GM13977 (cell line): ENCODE data around the gene FUT1.

Source experiments
- DNase-seq: peaks from one replicate; pipeline ENCODE4 v3.0.0; 2012; ENCODE audit warnings: low spot score
- CTCF ChIP-seq: IDR thresholded peaks from 2 replicates; pipeline ENCODE4 v1.5.1; 2012; ENCODE audit warnings: mild to moderate bottlenecking, control low read depth; ENCODE audit not compliant: insufficient read depth; ENCODE audit errors: extremely low read depth, missing control alignments
- in situ Hi-C: fragments of 300-500 bp; cut with MboI; formaldehyde crosslinking; loops from one replicate; pipeline ENCODE4 v1.12.0; 2022; ENCODE audit warnings: low sequenced_read_pairs, low pct_unique_long_range_greater_than_20kb, mixed read lengths, inconsistent platforms; ENCODE audit not compliant: unreplicated experiment

FUT1 gene

DNA sequence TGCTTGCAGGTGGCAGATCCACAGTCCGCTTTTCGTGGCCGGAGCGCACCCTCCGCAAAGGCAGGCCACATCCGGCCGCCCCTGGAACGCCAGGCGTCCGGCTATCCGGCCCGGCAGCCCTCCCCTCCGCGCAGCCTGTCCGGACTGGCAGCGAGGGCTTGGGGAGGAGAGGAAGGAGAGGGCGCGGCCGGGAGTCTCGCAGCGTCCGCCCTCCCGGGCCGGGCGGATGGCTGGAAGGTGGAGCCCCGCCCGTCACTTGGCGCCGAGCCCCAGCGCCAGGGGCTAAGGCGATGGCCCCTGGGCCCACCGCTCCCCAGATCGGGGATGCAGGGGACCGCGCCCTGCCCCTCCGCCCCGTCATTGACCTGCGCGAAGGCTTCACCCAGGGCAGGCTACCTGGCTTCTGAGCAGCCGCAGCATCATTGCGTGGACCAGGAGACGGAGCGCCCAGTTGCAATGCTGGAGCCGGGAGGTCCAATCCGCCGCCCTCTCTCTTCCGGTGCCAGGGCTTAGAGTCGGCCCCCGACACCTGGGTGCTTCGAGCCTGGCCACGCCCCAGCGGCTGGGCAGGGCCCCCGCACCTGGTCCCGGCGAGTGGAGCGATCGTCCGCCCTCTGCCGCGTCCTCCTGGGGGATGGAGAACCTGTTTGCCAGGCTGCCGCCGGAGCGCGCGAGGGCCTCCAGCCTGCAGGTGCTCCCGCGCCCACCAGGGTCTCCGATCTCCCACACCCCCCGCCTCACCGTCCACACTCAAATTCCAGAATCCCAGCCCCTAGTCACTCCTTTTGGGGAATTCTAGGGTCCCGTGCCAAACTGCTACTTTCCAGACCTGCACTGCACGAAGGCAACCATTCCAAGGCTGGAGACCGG is at the start of gene FUT1:
Gene FUT1 (minus strand): TSS at position 146 of the 870 bp plus-strand sequence. CDS start 1,360 bp downstream, outside the sequence.
- TF ChIP-seq CTCF: no peak
- no peak for DNase-seq
- in situ Hi-C loops: no loop called here

- no peak for DNase-seq
- in situ Hi-C loops: no loop called here
- TF ChIP-seq CTCF: no peak
These were observed 47.2 kb upstream of the FUT1 start for GRCh38 chr19:48799358-48800300.

DNA sequence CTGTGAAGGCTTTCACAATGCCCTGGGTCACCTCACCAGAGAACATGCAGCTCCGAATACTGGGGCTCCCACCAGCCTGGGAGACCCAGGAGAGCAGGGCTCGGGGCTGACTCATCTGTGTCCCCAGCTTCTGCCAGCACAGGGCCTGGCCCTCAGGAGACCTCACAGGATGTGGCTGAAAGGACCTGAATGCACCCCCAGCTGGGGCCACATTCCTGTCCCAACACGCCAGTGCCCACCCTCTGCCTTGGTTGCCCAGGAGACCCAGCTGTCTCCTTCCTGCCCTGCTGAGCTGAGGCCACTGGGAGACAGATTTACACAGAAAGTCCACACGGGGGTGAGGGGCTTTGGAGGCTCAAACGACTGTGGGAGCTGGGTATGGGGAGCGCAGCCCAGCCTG is 46.5 kb upstream of the FUT1 start:
- no peak for TF ChIP-seq CTCF
- no peak for DNase-seq
- in situ Hi-C loops: no loop called here

GRCh38 chr19:48797103-48797502 is 44.7 kb upstream of the FUT1 start:
- DNase-seq: no peak
- TF ChIP-seq CTCF: no peak
- in situ Hi-C loops: no loop called here

DNA sequence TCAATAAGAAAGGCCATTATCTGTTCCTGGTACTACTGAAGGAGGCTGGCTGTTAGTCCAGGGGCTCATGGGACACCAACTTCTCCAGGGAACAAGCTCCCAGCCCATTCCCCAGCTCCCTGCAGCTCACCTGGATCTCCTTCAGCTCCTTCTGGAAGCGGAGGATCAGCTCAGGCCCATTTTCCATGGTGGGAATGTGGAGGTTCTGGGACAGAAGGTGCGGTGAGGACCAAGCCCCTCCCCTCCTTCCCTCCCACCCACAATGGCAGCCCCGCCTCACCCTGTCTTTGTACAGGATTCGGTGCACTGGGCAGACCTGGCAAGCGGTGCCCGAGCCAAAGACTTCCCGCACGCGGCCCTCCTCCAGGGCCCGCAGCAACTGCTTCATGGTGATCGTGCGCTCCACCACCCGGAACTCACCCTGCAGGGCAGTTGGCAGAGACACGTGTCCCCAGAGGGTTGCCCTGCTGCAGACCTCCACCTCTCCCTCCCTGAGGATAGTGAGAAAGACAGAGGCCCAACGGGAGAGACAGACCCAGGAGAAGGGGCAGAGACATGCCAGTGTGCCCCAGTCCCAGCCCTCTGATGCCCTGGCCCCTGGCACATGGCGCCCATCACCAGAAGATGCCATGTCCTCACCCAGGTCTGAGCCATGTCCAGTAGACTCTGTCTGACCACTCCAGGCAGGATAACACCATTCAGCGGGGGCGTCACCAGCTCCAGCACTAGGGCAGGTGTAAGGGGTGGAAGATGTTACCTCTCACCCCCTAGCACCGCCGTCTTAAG is 44.0 kb upstream of the FUT1 start:
- in situ Hi-C loops: no loop called here
- no peak for DNase-seq
- TF ChIP-seq CTCF: no peak

- in situ Hi-C loops: no loop called here
- no peak for DNase-seq
- TF ChIP-seq CTCF: no peak
These were observed 43.2 kb upstream of the FUT1 start for GRCh38 chr19:48795685-48796070.
